K562 (cell line): ENCODE results near the gene LGALS3BP. TPM values are rescaled to one million over a fixed set of nuclear protein-coding genes. Genes with fewer than 3 reads are reported as not detected.
A peak's percentile ranks its signal among the peaks of the same experiment; 100 is the strongest.

Source experiments
- ATAC-seq: fragments of 200-7000 bp; cut with Tn5 transposase; 3 replicates; pipeline ENCODE4 v1.9.1; 2020; ENCODE audit warnings: moderate library complexity
- BruUV-seq: library from RNA; stranded (reverse); fragments of 400-500 nt; replicated peaks from 2 replicates; lab custom pipeline; 2021; lab: Mats Ljungman, UMichigan
- CTCF ChIA-PET: fragments of 300-600 bp; formaldehyde crosslinking; extraction: SDS; loops from one replicate; lab custom pipeline; 2021; ENCODE audit warnings: low intra/inter-chr PET ratio; lab: Yijun Ruan, JAX
- POLR2A ChIA-PET: fragments of 300-600, 350-650 bp; sonication (Branson Sonifier 250); formaldehyde crosslinking; extraction: SDS; loops from one replicate; lab custom pipeline; 2021; ENCODE audit warnings: antibody characterized with exemption, inconsistent platforms; lab: Yijun Ruan, JAX
- DNase-seq, 4 experiments: peaks; one replicate each; pipeline versions ENCODE4 v3.0.0 to v3.0.0-alpha.2; 2011 to 2018; ENCODE audit warnings: low spot score in 3 of 4, mixed read lengths in 3 of 4; ENCODE audit errors: extremely low read depth in 1 of 4
- FAIRE-seq: peaks from 2 replicates; lab custom pipeline; 2011; peaks lifted over from hg19 to GRCh38; lab: Jason Lieb, UNC
- H2AFZ ChIP-seq: 2 replicates; pipeline ENCODE4 v1.6.0; 2011; ENCODE audit warnings: low read depth, low read length, control low read depth, inconsistent platforms
- H3K27ac ChIP-seq: fragments of 200-600 bp; 3 replicates; pipeline ENCODE4 v1.8.0; 2011; ENCODE audit warnings: low read depth, mild to moderate bottlenecking, control low read depth, inconsistent platforms, low read length, moderate library complexity, mixed read lengths; ENCODE audit errors: extremely low read depth
- H3K27me3 ChIP-seq, 2 experiments: fragments of 300-600 bp in 1 of 2; 2 replicates in 1 of 2; 3 replicates in 1 of 2; pipeline versions ENCODE4 v1.6.0 to v1.8.0; 2011; ENCODE audit warnings: inconsistent platforms in 2 of 2, low read length in 2 of 2, mild to moderate bottlenecking in 1 of 2, mixed read lengths in 1 of 2, moderate library complexity in 1 of 2; ENCODE audit not compliant: control insufficient read depth in 2 of 2, insufficient read depth in 2 of 2
- H3K36me3 ChIP-seq: fragments of 300-600 bp; 3 replicates; pipeline ENCODE4 v1.8.0; 2011; ENCODE audit warnings: mild to moderate bottlenecking, low read length, inconsistent platforms; ENCODE audit not compliant: control insufficient read depth, insufficient read depth
- H3K4me1 ChIP-seq, 2 experiments: fragments of 200-600 bp in 1 of 2; replicated peaks in 1 of 2; 2 replicates in 1 of 2; 3 replicates in 1 of 2; pipeline versions ENCODE4 v1.5.1 to v1.8.0; 2011; ENCODE audit warnings: inconsistent platforms in 2 of 2, low read length in 2 of 2, mild to moderate bottlenecking in 1 of 2, mixed read lengths in 1 of 2, moderate library complexity in 1 of 2; ENCODE audit not compliant: control insufficient read depth in 2 of 2, insufficient read depth in 2 of 2
- H3K4me2 ChIP-seq: 2 replicates; pipeline ENCODE4 v1.6.1; 2011; ENCODE audit warnings: low read length, control low read depth, inconsistent platforms, mixed read lengths; ENCODE audit not compliant: insufficient read depth
- H3K4me3 ChIP-seq: fragments of 200-600 bp; sonication (generic), shearing (Covaris generic); 2 replicates; pipeline ENCODE4 v1.5.1; 2016; ENCODE audit warnings: control low read depth, inconsistent platforms
- H3K79me2 ChIP-seq: fragments of 200-600 bp; 3 replicates; pipeline ENCODE4 v1.8.0; 2011; ENCODE audit warnings: low read length, inconsistent platforms; ENCODE audit not compliant: control insufficient read depth, insufficient read depth
- H3K9ac ChIP-seq, 2 experiments: 2 replicates each; pipeline versions ENCODE4 v1.6.0 to v1.6.1; 2011; ENCODE audit warnings: low read depth in 2 of 2, low read length in 2 of 2, control low read depth in 1 of 2, inconsistent platforms in 1 of 2, mild to moderate bottlenecking in 1 of 2, mixed read lengths in 1 of 2; ENCODE audit not compliant: insufficient read depth in 1 of 2
- H3K9me1 ChIP-seq: one replicate; pipeline ENCODE4 v1.6.0; 2011; ENCODE audit warnings: inconsistent platforms, mild to moderate bottlenecking, low read length, moderate library complexity; ENCODE audit not compliant: control insufficient read depth, insufficient read depth
- H3K9me3 ChIP-seq: replicated peaks from 2 replicates; pipeline ENCODE4 v1.5.1; 2011; ENCODE audit warnings: low read depth, low read length, inconsistent platforms; ENCODE audit not compliant: control insufficient read depth, insufficient read depth
- H4K20me1 ChIP-seq: replicated peaks from 2 replicates; pipeline ENCODE4 v1.6.1; 2011; ENCODE audit warnings: low read length, inconsistent platforms, mixed read lengths; ENCODE audit not compliant: control insufficient read depth, insufficient read depth
- EP400 ChIP-seq: fragments of 450-650 bp; IDR thresholded peaks from 2 replicates; pipeline ENCODE4 v1.6.1; 2017; ENCODE audit warnings: antibody characterized with exemption, mild to moderate bottlenecking, moderate library complexity
- KLF16 ChIP-seq: IDR thresholded peaks from 2 replicates; pipeline ENCODE4 v1.6.1; 2016; ENCODE audit warnings: antibody characterized with exemption
- KLF6 ChIP-seq: fragments of 250-450 bp; sonication (Bioruptor Pico); IDR thresholded peaks from 2 replicates; pipeline ENCODE4 v1.4.0; 2020; ENCODE audit warnings: mild to moderate bottlenecking, moderate library complexity, borderline replicate concordance
- MTF1 ChIP-seq: fragments of 250-450 bp; sonication (Bioruptor Pico); IDR thresholded peaks from 2 replicates; pipeline ENCODE4 v1.9.0; 2021; ENCODE audit warnings: moderate library complexity, mild to moderate bottlenecking, inconsistent platforms, borderline replicate concordance
- RBFOX2 ChIP-seq: fragments of 200-400 bp; formaldehyde crosslinking; IDR thresholded peaks from 2 replicates; pipeline ENCODE4 v1.6.1; 2017; ENCODE audit warnings: low read depth, mild to moderate bottlenecking, low read length, moderate library complexity
- ZBTB33 ChIP-seq: sonication (generic); formaldehyde crosslinking; IDR thresholded peaks from 2 replicates; pipeline ENCODE4 v1.8.1; 2023; ENCODE audit warnings: mild to moderate bottlenecking, missing genetic modification reagents
- WGBS: fragments of 100-300 bp; shearing (Covaris generic); methylation state at CpG from one replicate; pipeline ENCODE4 v1.1.6; 2016; ENCODE audit warnings: low coverage, mixed read lengths; ENCODE audit not compliant: insufficient coverage; ENCODE audit errors: missing lambda C conversion rate; 5-methylcytosine and 5-hydroxymethylcytosine counted together
- in situ Hi-C: fragments of 300-500 bp; cut with MboI; formaldehyde crosslinking; loops from 4 replicates; pipeline ENCODE4 v1.15.0; 2018; ENCODE audit warnings: inconsistent platforms, mixed read lengths
- intact Hi-C: fragments of 100-400 bp; cut with micrococcal nuclease; formaldehyde crosslinking; loops from 2 replicates; pipeline ENCODE4 v1.14.2; 2022
- polyA plus RNA-seq, 8 experiments: library from polyadenylated mRNA; depleted of rRNA in 4 of 8; stranded (reverse) in 5 of 8; unstranded in 3 of 8; fragments of >200 nt; fragmentation: Nextera tagmentation in 2 of 8; fragmentation: Illumina TruSeq in 1 of 8; extraction: Ambion mirVana in 2 of 8; extraction: Trizol in 1 of 8; gene quantifications; 2 replicates each; pipeline versions ENCODE4 v1.2.1 to v1.2.3, GENCODE V29; 2011 to 2014; ENCODE audit warnings: inconsistent platforms in 1 of 8, missing spikeins in 1 of 8
- total RNA-seq, 7 experiments: library from RNA; depleted of rRNA in 6 of 7; stranded (reverse); fragments of >200 nt in 6 of 7; fragmentation: Illumina TruSeq in 2 of 7; extraction: Trizol in 2 of 7; gene quantifications; 2 replicates each; pipeline versions ENCODE4 v1.2.1 to v1.2.3, GENCODE V29; 2011 to 2021; ENCODE audit warnings: low replicate concordance in 1 of 7
- TF ChIP-seq, protein P1 (sequence below): fragments of 250-450 bp; sonication (Bioruptor Pico); IDR thresholded peaks from 2 replicates; pipeline ENCODE4 v1.8.0; 2022; ENCODE audit warnings: inconsistent platforms, mild to moderate bottlenecking, moderate library complexity, borderline replicate concordance

Gene LGALS3BP
- total and polyA plus RNA-seq, 9 of the 15 experiments (the other 6 are each of a cell fraction or from before 2014, with no cell fraction given): 0.39 to 5.3 (median 3.2) TPM

DNA sequence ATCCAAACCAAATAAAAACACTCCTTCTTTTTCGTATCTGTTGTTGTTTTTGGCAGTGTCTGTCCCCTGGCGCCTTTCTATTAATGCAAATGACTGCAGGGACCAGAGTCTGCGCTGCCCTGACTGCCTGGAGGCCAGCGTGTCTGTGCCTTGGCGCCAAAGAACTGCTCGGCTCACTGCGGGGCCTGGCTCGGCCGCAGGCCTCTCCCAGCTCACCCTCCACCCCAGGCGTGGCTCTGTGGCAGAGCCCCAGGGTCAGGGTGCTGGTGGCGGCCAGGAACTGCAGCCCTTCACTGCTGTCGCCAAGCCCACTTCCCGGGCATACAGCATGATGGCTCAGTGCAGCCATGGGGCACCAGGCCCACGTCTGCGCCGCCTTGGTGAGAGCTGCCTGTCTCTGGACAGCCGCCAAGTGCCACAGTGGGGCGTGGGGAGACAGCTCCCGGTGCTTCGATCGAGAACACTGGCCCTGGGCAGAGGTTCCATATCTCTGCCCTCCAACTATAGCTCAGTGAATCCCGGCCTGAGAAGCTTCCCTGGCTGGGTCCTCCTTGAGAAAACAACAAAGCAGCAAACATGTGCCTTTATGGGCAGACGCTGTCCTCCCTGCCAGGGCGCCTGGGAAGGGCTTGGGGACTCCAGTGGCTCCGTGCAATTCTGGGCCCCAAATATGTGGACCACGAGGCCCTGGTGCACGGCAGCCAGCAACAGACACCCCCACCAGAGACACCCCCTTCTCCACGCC is 18.8 kb upstream of the LGALS3BP start:
- H3K9ac ChIP-seq: no peak overlapping the region; a peak in 1 of 4 replicates
- TF ChIP-seq KLF16 (no peak), MTF1 (CRISPR knock-in tag) (no peak), RBFOX2 (0 out of 2 replicates have a peak, but pooled peaks have one; percentile 18), EP400 (no peak), ZBTB33 (CRISPR knock-in tag) (peak; percentile 91), KLF6 (CRISPR knock-in tag) (no peak)
- TF ChIP-seq, protein P1, sequence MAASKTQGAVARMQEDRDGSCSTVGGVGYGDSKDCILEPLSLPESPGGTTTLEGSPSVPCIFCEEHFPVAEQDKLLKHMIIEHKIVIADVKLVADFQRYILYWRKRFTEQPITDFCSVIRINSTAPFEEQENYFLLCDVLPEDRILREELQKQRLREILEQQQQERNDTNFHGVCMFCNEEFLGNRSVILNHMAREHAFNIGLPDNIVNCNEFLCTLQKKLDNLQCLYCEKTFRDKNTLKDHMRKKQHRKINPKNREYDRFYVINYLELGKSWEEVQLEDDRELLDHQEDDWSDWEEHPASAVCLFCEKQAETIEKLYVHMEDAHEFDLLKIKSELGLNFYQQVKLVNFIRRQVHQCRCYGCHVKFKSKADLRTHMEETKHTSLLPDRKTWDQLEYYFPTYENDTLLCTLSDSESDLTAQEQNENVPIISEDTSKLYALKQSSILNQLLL (CRISPR knock-in tag): no peak
- peaks cover 74% of the 10 kb centered on the region; the same call in 2 of the 3 replicates for H3K36me3 ChIP-seq
- FAIRE-seq (no peak), DNase-seq (no peak), ATAC-seq (no peak)
- peaks cover 3% of the 10 kb centered on the region for H3K9me1 ChIP-seq
- intact Hi-C loops (no loop called here), in situ Hi-C loops (no loop called here)
- no peaks in the 10 kb centered on the region for H3K9me3 ChIP-seq
- 92% methylated on average over 25 of the region's 28 CpGs for WGBS
- no peak overlapping the region for H3K27ac ChIP-seq
- H2AFZ ChIP-seq: no peak overlapping the region
- POLR2A ChIA-PET: interaction anchor here (1.1 kb wide), 1 partner anchor 682 kb away, joined by 4 read pairs; no protein-coding TSS in a partner anchor
- no TSS peak for BruUV-seq
- no peaks in the 10 kb centered on the region for H3K27me3 ChIP-seq
- CTCF ChIA-PET: no interaction called here
- peaks cover 0 to 5% of the 10 kb centered on the region in 2 experiments; a peak in 2 of 5 replicates for H3K4me1 ChIP-seq
- peaks cover 12% of the 10 kb centered on the region; the same call in 1 of the 2 replicates for H4K20me1 ChIP-seq
- peaks cover 26% of the 10 kb centered on the region for H3K79me2 ChIP-seq
- H3K4me3 ChIP-seq: no peak overlapping the region
- no peak overlapping the region for H3K4me2 ChIP-seq
